Measurements from ENCODE around the gene KLHL18.
A peak's percentile ranks its signal among the peaks of the same experiment; 100 is the strongest.
"Not testable (repeated sequence)": the region's sequence is repeated elsewhere in the genome, so short reads cannot be mapped to it uniquely, and the experiment has no call there.

KLHL18 gene

DNA sequence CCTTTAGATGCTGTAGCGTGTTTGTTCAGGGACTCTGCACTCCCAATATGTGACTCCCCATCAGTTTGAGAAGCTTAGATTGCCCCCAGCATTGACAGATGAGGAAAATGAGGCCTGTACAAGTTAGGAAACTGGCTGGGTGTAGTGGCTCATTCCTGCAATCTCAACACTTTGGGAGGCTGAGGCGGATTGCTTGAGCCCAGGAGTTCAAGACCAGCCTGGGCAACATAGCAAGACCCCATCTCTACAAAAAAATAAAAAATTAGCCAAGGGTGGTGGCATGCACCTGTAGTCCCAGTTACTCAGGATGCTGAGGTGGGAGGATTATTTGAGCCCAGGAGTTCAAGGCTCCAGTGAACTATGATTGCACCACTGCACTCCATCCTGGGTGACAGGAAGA, 84.1 kb downstream of the KLHL18 start:
- DNase-seq, result no peak

- DNase-seq, result no peak
Measured at GRCh38 chr3:47367631-47368030, 84.9 kb downstream of the KLHL18 start.

DNA sequence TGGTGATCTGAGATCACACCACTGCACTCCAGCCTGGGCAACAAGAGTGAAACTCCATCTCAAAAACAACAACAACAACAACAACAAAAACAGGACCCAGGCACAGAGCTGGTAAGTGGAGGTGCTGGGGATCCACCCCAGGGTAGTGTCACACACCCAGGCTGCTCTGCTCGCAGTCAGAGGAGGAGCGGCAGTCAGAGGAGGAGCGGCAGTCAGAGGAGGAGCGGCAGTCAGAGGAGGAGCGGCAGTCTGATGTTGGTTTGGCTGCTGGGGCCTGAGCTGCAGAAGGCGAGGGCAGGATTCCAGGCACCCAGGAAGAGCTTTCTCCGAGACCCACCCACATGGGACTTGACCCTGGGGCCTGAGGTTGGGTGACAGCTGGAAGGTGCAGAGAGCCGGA, 87.3 kb downstream of the KLHL18 start:
- DNase-seq, result not testable (repeated sequence)

DNA sequence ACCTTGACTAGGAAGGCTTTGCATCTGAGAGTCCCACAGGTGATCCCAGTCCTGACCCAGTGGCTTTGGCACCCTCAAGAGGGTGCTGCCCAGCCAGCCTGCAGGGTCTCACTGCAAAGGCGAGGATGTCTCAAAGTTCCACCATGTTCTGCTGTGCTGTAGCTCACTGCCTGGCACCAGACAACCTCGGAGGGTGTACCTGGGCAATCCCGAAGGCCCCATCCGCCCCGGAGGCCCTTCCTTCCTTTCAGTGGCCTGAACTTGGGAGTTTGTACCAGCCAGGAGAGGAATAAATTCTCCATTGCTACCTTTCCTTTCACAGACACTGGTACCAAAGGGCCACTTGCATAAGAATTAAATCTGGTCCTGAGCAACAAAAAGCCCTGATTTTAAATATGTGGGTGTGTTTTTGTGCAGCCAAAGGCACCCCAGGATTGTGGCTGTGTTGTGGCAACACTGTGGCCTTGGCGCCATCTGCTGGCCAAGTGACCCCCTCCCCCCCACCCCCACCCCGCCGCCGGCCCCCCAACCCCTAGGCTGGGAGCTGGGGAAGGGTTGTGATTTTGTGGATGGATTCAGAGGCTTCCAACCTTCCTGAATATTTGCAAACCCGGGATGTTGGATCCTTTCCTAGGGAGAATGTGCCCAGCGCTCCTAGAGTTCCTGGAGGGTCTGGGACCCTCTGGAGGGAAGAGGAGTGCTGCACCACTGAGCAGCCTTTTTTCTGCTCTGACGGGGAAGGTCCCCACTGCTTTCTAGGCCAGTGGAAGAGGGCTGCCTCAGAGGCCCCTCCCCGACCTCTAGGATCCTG, 88.3 kb downstream of the KLHL18 start:
- DNase-seq, result no peak

DNA sequence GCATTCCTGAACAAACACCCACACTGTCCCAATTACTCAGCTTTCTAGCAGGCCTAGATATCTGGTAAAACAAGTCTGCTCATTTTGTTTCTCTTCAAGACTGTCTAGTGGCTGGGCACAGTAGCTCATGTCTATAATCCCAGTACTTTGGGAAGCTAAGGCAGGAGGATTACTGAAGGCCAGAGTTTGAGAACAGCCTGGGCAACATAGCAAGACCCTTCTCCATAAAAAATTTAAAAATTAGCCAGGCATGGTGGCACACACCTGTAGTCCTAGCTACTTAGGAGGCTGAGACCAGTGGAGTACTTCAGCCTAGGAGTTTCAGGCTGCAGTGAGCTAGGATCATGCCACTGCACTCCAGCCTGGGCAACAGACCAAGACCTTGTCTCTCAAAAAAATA, 91.8 kb downstream of the KLHL18 start:
- no peak for DNase-seq

GRCh38 chr3:47376393-47376792, 93.6 kb downstream of the KLHL18 start:
- DNase-seq, result no peak

DNA sequence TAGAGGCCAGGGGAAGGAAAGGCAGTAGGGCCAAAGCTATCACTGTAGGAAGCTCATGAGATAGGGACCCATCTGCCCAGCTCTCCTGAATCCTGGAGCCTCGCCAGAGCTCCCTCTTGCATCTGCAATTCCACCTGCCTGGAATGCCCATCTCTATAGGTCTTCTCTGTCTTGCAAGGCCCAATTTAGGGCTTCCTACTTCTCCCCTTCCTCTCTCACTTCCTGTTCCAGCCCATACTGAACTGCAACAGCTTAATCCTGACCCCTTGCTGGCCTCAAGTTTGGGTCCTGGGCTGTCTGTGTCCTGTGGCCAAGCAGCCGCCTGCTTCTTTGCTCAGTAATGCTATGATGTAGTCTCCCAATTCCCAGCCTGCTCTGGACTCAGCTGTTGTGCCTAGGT, 94.4 kb downstream of the KLHL18 start:
- DNase-seq, result no peak

- no peak for DNase-seq
Measured at GRCh38 chr3:47378869-47379268, 96.1 kb downstream of the KLHL18 start.

DNA sequence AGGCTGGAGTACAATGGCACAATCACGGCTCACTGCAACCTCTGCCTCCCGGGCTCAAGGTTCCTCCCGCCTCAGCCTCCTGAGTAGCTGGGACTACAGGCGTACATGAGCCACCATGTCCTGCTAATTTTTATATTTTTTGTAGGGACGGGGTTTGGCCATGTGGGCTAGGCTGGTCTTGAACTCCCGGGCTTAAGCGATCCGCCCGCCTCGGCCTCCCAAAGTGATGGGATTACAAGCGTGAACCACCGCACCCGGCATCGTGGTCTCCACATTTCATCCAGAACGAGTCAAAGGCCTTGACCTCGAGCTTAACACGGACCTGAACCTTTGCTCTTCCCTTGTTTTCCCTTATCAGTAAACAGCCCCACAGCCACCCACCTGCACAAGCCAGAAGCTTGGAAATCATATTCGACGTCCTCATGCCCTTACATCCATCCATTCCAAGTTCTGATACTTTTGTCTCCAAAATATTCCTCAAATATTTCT, 96.7 kb downstream of the KLHL18 start:
- no peak for DNase-seq

DNA sequence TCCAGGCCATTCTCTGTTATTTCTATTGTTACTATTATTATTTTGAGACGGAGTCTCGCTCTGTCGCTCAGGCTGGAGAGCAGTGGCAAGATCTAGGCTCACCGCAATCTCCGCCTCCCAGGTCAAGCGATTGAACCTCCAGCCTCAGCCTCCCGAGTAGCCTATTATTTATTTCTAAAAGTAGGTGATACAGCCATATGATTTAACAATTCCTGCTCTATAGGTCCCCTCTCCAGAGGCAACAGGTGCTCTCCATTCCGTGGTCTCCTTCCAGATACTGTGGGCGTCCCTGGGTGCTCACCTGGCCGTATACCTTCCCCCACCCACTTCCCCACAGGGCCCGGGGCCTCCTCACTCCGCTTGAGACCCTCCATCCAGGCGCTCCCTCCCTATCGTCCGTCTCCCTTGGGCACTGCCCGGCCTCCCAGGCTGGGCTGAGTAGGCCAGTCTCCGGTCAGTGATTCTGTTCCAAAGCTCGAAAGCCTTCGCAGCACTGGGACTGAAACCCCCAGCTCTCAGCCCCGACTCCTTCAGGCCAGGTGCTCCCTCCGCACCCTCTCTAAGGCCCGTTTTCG, 97.4 kb downstream of the KLHL18 start:
- no peak for DNase-seq

DNA sequence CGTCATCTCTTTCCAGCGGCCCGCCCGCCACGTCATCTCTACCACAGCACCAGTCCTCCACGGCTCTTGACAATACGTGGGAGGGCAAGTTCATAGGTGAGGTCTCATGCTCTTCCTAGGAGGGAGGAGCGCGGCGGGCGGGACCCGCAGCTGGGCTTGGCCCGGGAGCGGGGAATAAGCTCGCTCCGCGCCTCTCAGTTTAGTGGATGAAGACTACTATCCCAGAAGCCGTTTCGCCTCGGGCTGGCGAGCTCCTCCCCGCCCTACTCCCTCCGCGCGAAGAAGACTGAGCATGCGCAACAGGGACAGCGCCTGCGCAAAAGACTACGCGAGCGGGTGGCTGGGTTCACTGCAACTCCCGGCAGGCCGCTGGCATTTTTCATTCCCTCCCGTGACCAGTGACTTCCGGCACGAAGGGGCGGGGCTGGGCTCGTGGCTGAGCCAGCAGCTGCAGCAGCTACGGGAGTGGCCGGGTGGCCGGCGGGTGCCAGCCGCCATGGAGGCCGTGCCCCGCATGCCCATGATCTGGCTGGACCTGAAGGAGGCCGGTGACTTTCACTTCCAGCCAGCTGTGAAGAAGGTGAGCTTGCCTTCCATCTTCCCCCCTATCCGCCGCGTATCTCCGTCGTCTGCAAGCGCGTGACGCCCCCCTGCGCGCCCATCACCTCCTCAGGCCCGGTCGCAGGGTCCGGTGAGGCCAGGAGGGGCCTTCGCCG, 98.0 kb downstream of the KLHL18 start, which contains the start of gene PTPN23:
Gene PTPN23 (plus strand): TSS at position 421 of the 716 bp plus-strand sequence. CDS start 76 bp downstream, at position 497.
- DNase-seq, result peak; percentile 97

DNA sequence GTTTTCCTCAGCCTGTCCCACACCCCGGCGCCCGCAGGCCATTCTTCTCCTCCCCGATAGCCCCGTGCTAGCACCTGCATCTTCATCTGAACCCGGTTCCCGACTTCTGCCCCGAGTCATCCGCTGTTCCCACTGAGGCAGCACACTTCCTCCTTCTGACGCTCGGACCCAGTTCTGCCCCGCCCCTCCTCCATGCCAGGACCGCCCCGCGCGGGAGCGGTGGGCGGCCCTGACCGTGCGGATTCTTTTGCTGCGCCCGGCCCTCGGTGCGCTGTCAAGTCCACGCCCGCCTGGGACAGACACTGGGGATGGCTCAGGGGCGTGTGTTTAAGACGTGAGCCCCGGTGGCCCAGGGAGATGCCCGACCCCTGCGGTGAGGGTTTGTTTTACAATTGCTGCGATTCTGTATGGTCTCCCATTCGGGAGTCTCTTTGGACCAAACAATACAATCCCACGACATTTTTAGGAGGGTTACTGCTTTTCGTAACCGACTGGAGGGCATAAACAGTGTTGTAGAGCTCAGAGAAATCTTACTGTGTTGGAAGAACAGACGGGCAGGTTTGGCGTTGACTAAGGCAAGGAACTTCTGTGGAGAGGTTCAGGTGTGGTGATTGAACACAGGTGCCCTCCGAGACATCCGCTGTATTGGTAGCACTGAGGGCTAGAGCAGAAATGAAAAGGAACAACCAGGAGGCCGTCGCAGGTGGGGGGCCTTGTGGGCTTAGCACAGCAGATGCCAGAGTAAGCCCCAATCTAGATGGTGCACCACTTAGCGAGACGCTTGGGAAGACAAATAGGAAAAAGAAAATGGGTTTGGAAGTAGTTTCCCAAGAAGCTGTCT, 98.8 kb downstream of the KLHL18 start:
- DNase-seq, result peak; percentile 73

GRCh38 chr3:47384425-47384824, 101.7 kb downstream of the KLHL18 start:
- no peak for DNase-seq

DNA sequence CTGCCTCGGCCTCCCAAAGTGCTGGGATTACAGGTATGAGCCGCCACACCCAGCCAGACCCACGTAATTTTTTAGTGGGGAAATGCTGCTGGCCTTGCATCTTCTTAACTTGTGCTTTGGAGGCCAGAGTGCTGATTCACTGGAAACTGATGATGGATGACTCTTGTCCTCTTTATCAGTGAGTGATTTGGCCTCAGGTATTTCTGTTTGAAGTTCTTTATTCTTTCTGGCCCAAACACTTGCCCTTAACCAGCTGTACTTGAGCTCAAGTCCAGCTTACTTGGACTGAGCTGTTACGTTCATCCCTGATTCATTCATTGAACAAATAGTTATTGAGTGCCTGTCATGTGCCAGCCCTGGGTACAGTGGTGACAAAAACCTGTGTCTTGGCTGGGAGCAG, 102.3 kb downstream of the KLHL18 start:
- no peak for DNase-seq

DNA sequence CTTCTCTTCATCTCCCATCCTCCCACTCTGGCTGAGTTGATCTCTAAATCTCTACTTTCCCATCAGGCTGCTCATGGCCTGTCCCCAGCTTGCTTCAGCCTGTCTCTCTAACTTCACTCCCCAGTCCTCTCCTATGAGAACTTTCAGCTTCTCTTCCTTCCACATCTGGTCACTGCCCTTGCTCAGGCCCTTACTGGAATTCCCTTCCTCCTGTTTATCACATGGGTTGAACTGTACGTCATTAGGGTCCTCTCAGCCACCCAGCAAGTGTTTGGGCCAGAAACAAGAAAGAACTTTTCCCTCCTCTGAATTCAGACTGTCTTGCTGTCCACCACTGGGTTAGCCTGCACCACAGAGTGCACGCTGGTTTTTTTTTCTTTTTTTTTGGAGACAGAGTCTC, 103.1 kb downstream of the KLHL18 start:
- no peak for DNase-seq

- no peak for DNase-seq
Measured at GRCh38 chr3:47392933-47393332, 110.2 kb downstream of the KLHL18 start.

GRCh38 chr3:47394140-47394870, 111.6 kb downstream of the KLHL18 start:
- DNase-seq, result no peak

GRCh38 chr3:47394881-47395280, 112.1 kb downstream of the KLHL18 start:
- no peak for DNase-seq
